Measurements from ENCODE around the gene C22orf39. TPM values are rescaled to one million over a fixed set of nuclear protein-coding genes. Genes with fewer than 3 reads are reported as not detected.

Gene C22orf39
- total RNA-seq, 1 experiment from 2014 or later: 26.5 TPM

DNA sequence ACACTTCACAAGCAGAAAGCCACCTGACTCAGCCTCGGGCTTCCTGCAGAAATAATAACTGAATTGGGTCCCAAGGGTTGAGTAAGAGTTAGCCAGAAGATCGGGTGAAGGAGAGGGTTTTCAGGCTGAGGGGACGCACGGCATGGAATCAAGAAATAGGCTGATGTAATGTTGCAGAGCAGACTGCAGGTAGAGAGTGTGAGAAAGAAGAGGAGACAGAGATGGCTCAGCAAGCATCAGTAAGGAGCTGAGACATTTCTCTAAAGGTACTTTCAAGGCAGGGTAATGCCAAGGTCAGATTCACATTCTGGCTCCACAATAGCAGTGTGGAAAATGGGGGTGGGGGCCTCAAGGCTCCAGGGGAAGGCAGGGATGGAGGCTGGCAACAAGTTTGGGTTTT is 34.6 kb downstream of the C22orf39 start (continued):
- TF ChIP-seq ZNF263 (CRISPR knock-in tag; IDR thresholded peaks at IDR 0.05; ENCODE audit: low read depth) (no peak), GABPB1 (CRISPR knock-in tag; IDR thresholded peaks at IDR 0.05) (no peak), FOXJ3 (CRISPR knock-in tag; IDR thresholded peaks at IDR 0.05; ENCODE audit: borderline replicate concordance) (no peak), PRRX2 (CRISPR knock-in tag; IDR thresholded peaks at IDR 0.05) (no peak)
- TF ChIP-seq, protein P1, sequence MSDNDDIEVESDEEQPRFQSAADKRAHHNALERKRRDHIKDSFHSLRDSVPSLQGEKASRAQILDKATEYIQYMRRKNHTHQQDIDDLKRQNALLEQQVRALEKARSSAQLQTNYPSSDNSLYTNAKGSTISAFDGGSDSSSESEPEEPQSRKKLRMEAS (CRISPR knock-in tag; IDR thresholded peaks at IDR 0.05): no peak
- TF ChIP-seq, protein P2, sequence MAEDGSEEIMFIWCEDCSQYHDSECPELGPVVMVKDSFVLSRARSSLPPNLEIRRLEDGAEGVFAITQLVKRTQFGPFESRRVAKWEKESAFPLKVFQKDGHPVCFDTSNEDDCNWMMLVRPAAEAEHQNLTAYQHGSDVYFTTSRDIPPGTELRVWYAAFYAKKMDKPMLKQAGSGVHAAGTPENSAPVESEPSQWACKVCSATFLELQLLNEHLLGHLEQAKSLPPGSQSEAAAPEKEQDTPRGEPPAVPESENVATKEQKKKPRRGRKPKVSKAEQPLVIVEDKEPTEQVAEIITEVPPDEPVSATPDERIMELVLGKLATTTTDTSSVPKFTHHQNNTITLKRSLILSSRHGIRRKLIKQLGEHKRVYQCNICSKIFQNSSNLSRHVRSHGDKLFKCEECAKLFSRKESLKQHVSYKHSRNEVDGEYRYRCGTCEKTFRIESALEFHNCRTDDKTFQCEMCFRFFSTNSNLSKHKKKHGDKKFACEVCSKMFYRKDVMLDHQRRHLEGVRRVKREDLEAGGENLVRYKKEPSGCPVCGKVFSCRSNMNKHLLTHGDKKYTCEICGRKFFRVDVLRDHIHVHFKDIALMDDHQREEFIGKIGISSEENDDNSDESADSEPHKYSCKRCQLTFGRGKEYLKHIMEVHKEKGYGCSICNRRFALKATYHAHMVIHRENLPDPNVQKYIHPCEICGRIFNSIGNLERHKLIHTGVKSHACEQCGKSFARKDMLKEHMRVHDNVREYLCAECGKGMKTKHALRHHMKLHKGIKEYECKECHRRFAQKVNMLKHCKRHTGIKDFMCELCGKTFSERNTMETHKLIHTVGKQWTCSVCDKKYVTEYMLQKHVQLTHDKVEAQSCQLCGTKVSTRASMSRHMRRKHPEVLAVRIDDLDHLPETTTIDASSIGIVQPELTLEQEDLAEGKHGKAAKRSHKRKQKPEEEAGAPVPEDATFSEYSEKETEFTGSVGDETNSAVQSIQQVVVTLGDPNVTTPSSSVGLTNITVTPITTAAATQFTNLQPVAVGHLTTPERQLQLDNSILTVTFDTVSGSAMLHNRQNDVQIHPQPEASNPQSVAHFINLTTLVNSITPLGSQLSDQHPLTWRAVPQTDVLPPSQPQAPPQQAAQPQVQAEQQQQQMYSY (CRISPR knock-in tag; IDR thresholded peaks at IDR 0.05): no peak
- TF ChIP-seq, protein P3, sequence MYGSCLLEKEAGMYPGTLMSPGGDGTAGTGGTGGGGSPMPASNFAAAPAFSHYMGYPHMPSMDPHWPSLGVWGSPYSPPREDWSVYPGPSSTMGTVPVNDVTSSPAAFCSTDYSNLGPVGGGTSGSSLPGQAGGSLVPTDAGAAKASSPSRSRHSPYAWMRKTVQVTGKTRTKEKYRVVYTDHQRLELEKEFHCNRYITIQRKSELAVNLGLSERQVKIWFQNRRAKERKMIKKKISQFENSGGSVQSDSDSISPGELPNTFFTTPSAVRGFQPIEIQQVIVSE (CRISPR knock-in tag; IDR thresholded peaks at IDR 0.05; ENCODE audit: borderline replicate concordance): no peak

DNA sequence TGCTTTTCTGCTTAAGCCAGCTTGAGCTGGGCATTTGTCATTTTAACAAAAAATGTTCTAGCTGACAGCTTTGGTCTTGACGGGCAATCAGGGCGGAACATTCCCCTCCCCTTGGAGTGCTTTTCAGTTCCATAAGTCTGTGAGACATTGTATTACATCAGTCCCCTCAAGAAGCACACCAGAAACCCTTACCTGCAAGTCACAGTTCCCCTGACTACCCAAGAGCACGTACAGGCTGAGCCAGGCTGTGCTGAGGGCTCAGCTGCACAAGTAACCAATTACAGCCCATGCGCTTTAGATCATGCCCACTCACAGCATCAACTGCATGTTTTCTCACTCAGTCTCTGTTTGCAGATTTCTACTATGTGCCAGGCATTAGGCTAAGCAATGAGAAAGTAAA is 35.0 kb downstream of the C22orf39 start:
- ATAC-seq: no peak
- H3K27ac Mint-ChIP-seq: no peak overlapping the region; the same call in none of the 2 replicates
- POLR2A ChIA-PET: no interaction called here

More for the DNA sequence above, 35.0 kb downstream of the C22orf39 start:
- CTCF ChIA-PET: no interaction called here
- Mint-ChIP-seq H3K36me3 (peaks cover 18% of the 10 kb centered on the region), H3K9me3 (no peaks in the 10 kb centered on the region), H3K4me1 (peaks cover 14% of the 10 kb centered on the region; the same call in 1 of the 2 replicates), H3K27me3 (ENCODE audit: low read depth) (no peaks in the 10 kb centered on the region), H3K4me3 (no peak overlapping the region)
- TF ChIP-seq FOXK1 (CRISPR knock-in tag; IDR thresholded peaks at IDR 0.05): no peak
- TF ChIP-seq ZNF138 (CRISPR knock-in tag; conservative IDR thresholded peaks at IDR 0.05): no peak
- TF ChIP-seq, protein P4, sequence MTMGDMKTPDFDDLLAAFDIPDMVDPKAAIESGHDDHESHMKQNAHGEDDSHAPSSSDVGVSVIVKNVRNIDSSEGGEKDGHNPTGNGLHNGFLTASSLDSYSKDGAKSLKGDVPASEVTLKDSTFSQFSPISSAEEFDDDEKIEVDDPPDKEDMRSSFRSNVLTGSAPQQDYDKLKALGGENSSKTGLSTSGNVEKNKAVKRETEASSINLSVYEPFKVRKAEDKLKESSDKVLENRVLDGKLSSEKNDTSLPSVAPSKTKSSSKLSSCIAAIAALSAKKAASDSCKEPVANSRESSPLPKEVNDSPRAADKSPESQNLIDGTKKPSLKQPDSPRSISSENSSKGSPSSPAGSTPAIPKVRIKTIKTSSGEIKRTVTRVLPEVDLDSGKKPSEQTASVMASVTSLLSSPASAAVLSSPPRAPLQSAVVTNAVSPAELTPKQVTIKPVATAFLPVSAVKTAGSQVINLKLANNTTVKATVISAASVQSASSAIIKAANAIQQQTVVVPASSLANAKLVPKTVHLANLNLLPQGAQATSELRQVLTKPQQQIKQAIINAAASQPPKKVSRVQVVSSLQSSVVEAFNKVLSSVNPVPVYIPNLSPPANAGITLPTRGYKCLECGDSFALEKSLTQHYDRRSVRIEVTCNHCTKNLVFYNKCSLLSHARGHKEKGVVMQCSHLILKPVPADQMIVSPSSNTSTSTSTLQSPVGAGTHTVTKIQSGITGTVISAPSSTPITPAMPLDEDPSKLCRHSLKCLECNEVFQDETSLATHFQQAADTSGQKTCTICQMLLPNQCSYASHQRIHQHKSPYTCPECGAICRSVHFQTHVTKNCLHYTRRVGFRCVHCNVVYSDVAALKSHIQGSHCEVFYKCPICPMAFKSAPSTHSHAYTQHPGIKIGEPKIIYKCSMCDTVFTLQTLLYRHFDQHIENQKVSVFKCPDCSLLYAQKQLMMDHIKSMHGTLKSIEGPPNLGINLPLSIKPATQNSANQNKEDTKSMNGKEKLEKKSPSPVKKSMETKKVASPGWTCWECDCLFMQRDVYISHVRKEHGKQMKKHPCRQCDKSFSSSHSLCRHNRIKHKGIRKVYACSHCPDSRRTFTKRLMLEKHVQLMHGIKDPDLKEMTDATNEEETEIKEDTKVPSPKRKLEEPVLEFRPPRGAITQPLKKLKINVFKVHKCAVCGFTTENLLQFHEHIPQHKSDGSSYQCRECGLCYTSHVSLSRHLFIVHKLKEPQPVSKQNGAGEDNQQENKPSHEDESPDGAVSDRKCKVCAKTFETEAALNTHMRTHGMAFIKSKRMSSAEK (CRISPR knock-in tag; IDR thresholded peaks at IDR 0.05; ENCODE audit: borderline replicate concordance): no peak
- no peak for TF ChIP-seq ELF4 (CRISPR knock-in tag; IDR thresholded peaks at IDR 0.05; ENCODE audit: low read depth)
- TF ChIP-seq GTF2I (CRISPR knock-in tag; conservative IDR thresholded peaks at IDR 0.05): no peak
- TF ChIP-seq, protein P5, sequence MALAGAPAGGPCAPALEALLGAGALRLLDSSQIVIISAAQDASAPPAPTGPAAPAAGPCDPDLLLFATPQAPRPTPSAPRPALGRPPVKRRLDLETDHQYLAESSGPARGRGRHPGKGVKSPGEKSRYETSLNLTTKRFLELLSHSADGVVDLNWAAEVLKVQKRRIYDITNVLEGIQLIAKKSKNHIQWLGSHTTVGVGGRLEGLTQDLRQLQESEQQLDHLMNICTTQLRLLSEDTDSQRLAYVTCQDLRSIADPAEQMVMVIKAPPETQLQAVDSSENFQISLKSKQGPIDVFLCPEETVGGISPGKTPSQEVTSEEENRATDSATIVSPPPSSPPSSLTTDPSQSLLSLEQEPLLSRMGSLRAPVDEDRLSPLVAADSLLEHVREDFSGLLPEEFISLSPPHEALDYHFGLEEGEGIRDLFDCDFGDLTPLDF (CRISPR knock-in tag; IDR thresholded peaks at IDR 0.05): no peak
- TF ChIP-seq MXD4 (CRISPR knock-in tag; IDR thresholded peaks at IDR 0.05; ENCODE audit: borderline replicate concordance): no peak
- no peak for DNase-seq (ENCODE audit: low spot score)
